Measurements from ENCODE around the gene AIRE.

The AIRE gene

DNA sequence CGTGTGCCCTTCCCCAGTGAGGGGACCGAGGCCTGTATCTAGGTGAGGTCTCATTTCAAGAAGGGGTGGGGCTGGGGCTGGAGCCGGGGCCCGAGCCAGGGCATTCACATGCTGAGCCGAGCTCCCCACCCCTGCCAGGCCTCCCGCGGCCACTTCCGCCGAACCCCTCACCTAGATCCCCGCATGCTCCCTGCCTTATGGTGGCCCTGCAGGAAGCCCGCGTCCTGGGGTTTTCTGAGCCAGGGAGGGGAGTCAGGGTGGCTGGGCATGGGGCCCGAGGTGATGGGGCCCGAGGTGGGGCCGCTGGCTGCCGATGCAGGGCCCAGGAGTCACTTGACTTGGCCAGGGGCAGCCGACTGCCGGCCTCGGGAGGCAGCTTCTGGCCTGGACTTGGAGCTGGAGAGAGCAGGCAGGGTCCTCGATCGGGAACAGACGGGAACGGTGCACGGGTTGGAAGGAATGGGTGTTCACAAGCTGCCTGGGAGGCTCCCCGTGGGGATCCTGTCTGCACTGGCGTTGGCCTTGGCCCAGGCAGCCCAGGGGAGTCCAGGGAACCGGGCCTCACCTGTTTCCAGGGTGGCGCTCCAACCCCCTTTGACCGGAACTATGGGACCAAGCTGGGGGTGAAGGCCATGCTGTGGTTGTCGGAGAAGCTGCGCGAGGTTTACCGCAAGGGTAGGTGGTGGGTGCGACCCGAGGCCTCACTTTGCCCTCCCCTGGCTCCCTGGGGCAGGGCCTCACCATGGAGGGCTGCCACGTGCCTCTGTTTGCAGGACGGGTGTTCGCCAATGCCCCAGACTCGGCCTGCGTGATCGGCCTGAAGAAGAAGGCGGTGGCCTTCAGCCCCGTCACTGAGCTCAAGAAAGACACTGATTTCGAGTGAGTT, 40.0 kb downstream of the AIRE start:
- no peak for DNase-seq

- DNase-seq = no peak
Observed at GRCh38 chr21:44326272-44326647, 40.6 kb downstream of the AIRE start.

DNA sequence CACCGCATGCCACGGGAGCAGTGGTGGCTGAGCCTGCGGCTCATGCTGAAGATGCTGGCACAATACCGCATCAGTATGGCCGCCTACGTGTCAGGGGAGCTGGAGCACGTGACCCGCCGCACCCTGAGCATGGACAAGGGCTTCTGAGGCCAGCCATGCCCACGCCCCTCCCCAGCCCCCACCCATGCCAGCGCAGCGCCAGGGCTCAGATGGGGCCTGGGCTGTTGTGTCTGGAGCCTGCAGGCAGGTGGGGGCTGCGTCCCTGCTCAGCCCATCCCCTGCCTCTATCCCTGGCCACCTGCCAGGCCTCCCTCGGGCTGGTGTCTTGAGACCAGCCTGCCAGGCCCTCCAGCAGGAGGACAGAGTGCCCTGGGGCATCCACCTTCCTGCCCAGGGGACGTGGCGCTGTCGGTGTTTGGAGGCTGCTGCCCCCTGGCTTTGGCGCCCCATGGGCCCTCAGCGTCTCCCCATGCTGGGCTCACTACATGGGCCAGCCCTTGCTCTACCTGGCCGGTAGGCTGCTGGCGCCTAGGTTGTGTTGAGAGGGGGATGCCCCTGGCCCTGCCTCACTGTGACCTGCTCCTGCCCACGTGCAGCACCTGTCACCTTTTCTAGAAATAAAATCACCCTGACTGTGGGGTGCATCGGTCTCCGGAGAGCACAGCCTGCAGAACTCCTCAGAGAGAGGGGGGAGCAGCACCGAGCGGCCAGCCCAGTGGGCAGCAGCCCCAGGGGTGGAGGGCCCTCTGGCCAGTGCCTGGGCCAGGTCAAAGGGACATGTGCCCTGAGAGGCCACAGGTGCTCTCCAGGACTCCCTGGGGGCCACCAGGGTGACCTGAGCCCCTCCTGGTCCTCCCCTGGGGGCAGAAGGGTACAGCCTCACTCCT, 41.3 kb downstream of the AIRE start:
- no peak for DNase-seq

DNA sequence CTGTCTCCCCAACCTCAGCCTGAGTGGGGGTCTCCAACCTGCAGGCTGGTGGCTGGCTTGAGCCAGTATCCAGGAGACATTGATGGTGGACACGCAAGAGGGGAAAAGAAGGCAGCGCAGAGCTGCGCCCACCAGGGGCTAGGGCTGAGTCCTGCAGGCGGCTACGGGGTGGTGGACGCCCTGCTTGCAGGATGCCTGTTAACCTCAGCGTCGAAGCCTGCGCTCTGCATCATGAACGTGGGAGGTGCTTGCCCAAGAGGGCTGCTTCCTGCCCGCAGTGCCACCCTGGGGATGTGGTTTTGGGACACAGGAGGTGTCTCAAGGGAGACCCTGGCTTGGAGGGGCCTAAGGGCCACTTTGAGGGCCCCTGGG, 41.9 kb downstream of the AIRE start:
- no peak for DNase-seq

DNA sequence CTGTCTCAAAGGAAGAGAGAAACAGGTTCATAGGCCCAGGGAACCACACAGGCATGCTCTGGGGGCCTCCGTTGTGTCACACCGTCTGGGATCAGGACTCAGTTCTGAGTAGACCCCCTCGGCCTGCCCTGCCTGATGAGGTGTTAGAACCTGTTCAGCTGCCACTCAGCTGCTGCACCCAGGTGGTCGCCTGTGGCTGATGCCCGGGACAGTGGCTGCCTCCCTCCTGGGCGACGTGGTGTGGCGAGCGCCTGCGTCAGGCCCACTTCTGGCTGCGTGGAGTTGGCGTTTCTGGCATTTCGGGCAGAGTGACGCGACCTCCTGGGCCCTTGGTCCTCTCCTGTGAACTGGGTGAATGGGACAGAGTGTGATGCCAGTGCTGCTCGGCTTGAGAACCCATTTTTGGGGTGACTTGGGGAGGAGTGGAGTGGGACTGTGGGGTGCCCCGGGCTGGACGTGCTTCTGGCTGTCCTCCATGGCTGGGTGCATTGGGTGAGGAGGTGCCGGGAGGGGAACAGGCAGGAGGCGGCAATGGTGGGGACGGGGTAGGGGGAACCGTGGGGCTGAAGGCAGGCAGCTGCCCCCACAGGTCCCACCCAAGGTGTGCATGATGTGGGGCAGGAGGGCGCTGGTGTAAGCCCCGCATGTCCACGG, 42.7 kb downstream of the AIRE start:
- no peak for DNase-seq

GRCh38 chr21:44329086-44329889, 43.6 kb downstream of the AIRE start:
- no peak for DNase-seq

GRCh38 chr21:44329971-44330681, 44.5 kb downstream of the AIRE start:
- DNase-seq = no peak

DNA sequence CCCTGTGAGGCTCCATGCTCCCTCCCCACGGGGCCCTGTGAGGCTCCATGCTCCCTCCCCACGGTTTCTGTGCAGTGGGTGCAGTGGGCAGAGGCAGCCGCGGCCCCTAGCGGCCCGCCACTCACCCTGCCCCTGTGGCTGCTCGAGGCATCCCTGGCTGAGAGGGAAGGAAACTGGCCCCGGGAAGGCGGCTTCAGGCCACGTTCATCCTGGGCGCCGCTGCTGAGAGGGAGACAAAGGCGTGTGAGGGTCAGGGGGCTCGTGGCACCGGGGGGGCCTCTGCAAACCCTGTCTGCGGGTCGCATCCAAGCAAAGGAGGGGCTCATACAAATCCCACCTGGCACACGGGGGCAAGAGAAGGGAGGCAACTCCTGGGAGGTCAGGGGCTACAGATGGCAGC, 45.0 kb downstream of the AIRE start:
- DNase-seq = no peak

GRCh38 chr21:44331209-44331608, 45.5 kb downstream of the AIRE start:
- no peak for DNase-seq

DNA sequence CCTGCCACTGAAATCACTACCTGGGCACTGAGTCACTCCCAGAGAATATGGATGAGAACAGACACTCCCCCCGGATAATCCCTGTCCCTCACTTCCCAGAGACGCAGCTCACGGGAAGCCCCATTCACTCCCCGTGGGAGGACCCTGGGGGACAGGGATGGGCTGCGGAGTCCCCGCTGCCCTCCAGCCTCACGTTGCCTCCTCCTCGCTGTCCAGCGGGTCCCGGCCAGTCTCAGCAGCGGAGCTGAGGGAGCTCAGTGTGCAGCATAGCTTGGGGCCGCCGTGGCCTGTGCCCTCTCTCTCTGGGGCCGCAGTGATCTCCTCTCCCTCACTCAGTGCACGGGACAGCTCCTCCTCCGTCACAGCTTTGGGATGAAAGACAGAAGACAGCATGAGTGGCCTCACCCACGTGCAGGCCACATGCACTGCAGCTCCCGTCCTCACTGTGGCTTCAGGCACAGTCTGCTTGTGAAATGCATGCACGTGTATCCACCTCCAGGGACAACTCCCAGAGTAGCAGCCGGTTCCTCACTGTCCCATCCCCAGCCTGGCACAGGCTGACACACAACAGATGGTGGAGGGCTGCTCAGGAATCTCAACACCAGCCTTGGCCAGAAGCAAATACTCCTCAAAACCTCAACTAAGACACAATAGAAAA, 46.1 kb downstream of the AIRE start:
- no peak for DNase-seq

DNA sequence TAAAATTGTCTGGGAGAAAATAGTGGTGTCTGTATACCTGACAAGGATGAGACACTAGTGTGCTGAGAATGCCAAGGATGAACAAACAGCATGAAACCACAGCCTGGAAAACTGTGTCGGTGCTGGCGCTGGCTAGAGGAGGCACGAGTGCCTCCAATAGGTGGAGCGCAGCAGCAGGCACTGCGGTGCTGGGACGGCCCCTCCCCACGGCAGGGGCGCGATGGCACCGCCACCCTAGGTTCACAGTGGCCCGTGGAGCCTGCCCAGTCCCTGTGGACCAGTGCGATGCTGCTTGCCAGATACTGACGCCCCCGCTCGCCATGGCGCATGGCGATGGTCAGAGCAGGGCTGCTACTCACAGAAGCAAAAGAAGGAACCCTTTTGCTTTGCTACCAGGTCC, 46.7 kb downstream of the AIRE start:
- no peak for DNase-seq

GRCh38 chr21:44332965-44333364, 47.3 kb downstream of the AIRE start:
- DNase-seq = no peak

DNA sequence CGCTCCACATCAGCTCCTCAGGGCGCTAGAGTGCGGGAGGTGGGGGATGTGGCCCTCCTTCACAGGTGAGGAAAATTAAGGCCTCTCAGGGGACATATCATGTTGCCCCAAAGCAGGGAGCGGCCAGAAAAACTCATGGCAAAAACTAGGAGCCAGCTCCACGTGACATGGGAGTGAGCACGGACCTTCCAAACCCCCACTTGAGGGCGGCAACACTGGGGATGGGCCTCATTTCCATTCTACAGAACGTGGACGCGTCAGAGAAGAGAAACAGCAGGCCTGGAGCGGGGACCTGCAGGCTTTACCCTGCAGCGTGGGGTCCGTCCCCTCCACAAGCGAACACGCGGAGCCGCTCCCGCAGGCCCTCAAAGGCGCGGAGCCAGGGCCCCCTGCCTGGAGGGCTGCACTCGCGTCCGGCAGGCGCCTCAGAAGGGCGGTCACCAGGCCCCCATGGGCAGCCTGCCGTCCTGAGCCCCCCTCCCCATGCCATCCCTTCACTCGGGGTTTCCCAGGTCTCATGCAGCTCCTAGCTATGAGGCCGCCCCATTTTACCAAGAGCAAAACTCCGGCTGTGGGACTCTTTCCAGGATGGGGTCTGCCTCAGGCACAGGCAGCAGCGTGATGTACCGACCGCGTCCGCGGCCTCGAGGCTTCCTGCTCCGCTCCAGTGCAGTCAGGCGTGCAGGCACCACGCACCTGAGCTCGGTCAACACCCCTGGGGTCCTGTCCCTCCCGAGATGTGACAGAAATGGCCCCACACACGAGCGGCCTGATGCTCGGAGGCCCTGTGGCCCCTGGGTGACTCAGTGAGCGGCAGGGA, 48.0 kb downstream of the AIRE start:
- DNase-seq = no peak

DNA sequence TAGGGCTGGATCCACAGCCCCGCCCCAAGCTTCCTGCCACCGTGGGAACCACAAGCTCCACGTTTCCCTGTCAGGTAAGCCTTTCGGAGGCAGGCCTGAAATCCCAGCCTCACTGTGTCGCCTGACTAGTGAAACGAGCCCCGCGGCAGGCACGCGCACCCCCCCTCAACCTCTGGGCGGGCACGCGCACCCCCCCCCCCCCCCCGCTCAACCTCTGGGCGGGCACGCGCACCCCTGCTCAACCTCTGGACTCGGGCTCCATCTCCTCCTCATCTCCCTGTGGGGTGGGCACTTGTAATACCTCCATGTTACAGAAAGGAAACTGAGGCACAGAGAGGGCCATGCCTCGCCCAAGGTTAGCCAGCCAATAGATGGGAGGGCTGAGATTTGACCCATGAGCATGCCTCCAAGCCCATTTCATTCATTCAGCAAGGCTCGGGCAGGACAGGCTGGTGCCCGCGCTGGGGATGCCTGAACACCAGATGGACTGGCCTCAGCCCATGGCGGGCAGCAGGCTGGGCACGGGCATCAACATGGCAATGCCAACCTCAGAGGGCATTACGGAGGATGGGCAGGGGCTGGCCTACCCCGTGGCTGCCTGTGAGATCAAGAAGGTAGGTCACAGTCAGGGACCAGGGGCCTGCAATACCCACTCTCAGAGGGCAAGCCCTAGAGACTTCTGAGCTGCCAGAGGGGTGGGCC, 48.8 kb downstream of the AIRE start:
- no peak for DNase-seq

DNA sequence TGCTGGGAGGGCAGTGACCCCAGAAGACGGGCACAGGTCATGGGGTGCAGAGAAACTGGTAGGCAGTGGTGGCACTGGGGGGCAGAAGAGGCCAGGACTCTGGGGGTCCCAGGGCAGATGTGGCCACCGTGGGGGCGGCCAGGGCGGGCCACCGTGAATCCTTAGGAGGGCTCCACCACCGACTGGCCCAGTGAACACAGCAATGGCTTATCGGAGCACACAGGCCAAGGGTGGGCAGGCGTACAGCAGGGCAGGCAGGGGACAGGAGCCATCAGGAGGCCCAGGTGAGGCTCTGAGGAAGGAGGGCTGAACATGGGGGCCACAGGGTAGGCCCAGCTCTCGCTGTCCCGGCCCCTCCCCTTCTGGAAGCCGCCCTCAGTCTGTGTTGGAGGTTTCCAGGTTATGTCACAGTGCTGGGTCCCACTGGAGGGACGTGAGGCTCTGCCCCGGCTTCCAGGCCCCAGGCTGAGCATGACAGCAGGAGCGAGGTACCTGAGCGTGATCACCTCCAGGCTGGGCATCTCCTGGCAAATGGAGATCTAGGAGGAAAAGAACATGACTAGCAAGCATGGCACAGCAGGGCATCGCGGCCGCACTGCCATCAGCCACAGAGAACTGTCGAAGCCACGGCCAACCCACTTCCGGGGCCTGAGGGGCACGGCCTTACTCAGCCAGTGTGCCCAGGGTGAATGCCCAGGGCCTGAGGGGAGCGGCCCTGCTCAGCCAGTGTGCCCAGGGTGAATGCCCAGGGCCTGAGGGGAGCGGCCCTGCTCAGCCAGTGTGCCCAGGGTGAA, 49.8 kb downstream of the AIRE start:
- DNase-seq = no peak

- DNase-seq = no peak
Observed at GRCh38 chr21:44337449-44337848, 51.8 kb downstream of the AIRE start.

DNA sequence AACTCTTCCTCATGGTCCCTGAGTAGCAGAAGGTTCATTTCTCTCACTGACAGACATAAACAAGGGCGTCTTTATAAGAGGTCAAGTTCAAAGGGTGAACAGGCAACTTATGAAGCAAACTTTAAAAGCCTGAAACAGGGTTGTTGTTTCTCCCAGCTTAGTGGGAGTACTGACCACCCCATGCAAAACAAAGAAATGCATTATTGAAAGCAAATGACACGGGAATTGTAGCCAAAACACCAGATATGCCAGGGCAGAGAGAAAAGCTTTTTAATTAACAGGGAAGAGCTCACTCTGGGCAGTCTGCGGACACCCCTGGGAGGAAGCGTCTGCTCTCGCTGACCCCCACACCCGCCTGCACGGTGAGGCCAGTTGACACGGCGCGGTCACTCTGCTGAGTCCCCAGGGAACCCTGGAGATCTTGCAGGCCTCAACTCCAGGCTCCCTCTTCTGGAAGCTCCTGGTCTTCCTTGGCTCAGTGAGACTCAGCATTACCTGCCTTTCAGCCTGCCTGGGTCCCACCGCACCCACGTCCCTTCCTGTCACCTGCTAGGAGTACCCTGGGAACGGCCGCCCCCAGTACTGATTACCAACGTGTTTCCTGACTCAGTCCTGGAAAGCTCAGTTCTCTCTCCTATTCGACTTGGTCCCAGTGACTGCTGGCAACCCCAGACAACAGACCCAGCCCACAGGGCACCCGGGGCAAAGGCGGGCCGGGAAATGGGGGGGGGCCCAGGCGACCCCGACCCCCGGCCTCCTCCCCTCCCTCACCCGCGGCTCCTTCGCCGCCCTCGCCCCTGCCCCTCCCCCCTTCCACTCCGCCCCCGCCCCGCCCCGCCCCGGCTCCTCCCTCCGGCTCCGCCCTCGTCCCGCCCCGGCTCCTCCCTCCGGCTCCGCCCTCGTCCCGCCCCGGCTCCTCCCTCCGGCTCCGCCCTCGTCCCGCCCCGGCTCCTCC, 52.5 kb downstream of the AIRE start:
- DNase-seq = peak; percentile 75

Data from right hindlimb (tissue), 1 donor.